ENCODE measurements around the gene RHNO1.

RHNO1 gene

GRCh38 chr12:2902272-2902880, 25.4 kb downstream of the RHNO1 start:
- no peak for DNase-seq (ENCODE audit: low read depth)

- DNase-seq (ENCODE audit: low read depth), result no peak
Observed at GRCh38 chr12:2904260-2904659, 27.2 kb downstream of the RHNO1 start.

- DNase-seq (ENCODE audit: low read depth), result no peak
Observed at GRCh38 chr12:2912216-2912575, 35.2 kb downstream of the RHNO1 start.

- no peak for DNase-seq (ENCODE audit: low read depth)
Observed at GRCh38 chr12:2919249-2919648, 42.2 kb downstream of the RHNO1 start.

- no peak for DNase-seq (ENCODE audit: low read depth)
Observed at GRCh38 chr12:2922329-2922728, 45.3 kb downstream of the RHNO1 start.

GRCh38 chr12:2923057-2923456, 46.0 kb downstream of the RHNO1 start:
- DNase-seq (ENCODE audit: low read depth), result no peak

GRCh38 chr12:2924019-2924418, 47.0 kb downstream of the RHNO1 start:
- DNase-seq (ENCODE audit: low read depth), result no peak

GRCh38 chr12:2925322-2925995, 48.4 kb downstream of the RHNO1 start:
- DNase-seq (ENCODE audit: low read depth), result no peak

GRCh38 chr12:2930865-2931264, 53.8 kb downstream of the RHNO1 start:
- no peak for DNase-seq (ENCODE audit: low read depth)

GRCh38 chr12:2933586-2933985, 56.6 kb downstream of the RHNO1 start:
- DNase-seq (ENCODE audit: low read depth), result no peak

- no peak for DNase-seq (ENCODE audit: low read depth)
Observed at GRCh38 chr12:2934371-2934770, 57.3 kb downstream of the RHNO1 start.

- DNase-seq (ENCODE audit: low read depth), result no peak
Observed at GRCh38 chr12:2936301-2936700, 59.3 kb downstream of the RHNO1 start.

GRCh38 chr12:2937500-2937899, 60.5 kb downstream of the RHNO1 start:
- no peak for DNase-seq (ENCODE audit: low read depth)
